HG03342 (cell line): ENCODE data around the gene TIMM9.
"Not testable (repeated sequence)": the region's sequence is repeated elsewhere in the genome, so short reads cannot be mapped to it uniquely, and the experiment has no call there.

Experiments used
- ATAC-seq: cut with Tn5 transposase; IDR thresholded peaks from one replicate; pipeline ENCODE4 v1.9.1; 2021; ENCODE audit warnings: mild to moderate bottlenecking, moderate library complexity; ENCODE audit not compliant: unreplicated experiment

TIMM9 gene

DNA sequence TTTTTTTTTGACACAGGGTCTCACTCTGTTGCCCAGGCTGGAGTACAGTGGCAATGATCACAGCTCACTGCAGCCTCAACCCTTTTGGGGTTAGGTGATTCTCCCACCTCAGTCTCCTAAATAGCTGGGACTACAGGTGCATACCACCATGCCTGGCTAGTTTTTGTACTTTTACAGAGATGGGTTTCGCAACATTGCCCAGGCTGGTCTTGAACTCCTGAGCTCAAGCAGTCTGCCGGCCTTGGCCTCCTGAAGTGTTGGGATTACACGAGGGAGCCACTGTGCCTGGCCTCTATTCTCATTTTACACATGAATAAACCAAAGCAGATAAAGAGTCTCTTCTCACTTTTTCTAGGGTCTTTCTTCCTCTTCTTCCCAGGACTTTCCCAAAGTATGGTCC is 28.4 kb downstream of the TIMM9 start:
- no peak for ATAC-seq

DNA sequence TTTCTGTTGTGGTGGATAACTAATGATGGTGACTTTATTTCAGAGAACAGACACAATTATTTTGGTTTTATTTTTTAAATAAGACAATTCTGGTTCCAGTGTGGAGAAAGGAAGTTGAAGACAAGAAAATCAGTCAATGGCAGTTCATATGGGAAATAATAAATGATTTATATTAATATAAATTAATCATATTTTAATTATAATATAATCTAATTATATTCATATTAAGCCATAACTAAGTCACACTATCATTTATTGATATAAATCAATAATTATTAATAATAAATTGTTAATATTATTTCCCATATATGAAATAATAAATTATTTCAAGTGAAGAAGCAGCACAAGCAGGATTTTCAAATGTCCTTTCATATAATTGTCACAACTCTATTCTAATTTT is 28.8 kb downstream of the TIMM9 start:
- ATAC-seq, result no peak

DNA sequence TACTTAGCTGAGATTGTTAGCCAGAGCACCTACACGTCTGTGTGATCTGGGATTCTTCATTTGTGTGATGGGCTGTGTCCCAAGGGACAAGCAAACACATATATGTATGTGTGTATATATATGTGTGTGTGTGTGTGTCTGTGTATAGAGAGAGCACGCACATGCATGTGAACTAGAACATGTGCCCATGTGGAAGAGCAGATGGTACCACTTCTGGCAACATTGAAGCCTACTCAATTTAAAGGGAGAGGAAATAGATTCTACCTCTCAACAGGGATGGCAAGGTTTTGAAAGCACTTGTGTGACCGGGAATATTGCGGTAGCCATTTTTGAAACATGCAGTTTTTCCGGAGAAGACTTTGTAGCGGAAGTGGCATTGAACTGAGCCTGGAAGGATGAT is 30.2 kb downstream of the TIMM9 start:
- no peak for ATAC-seq

DNA sequence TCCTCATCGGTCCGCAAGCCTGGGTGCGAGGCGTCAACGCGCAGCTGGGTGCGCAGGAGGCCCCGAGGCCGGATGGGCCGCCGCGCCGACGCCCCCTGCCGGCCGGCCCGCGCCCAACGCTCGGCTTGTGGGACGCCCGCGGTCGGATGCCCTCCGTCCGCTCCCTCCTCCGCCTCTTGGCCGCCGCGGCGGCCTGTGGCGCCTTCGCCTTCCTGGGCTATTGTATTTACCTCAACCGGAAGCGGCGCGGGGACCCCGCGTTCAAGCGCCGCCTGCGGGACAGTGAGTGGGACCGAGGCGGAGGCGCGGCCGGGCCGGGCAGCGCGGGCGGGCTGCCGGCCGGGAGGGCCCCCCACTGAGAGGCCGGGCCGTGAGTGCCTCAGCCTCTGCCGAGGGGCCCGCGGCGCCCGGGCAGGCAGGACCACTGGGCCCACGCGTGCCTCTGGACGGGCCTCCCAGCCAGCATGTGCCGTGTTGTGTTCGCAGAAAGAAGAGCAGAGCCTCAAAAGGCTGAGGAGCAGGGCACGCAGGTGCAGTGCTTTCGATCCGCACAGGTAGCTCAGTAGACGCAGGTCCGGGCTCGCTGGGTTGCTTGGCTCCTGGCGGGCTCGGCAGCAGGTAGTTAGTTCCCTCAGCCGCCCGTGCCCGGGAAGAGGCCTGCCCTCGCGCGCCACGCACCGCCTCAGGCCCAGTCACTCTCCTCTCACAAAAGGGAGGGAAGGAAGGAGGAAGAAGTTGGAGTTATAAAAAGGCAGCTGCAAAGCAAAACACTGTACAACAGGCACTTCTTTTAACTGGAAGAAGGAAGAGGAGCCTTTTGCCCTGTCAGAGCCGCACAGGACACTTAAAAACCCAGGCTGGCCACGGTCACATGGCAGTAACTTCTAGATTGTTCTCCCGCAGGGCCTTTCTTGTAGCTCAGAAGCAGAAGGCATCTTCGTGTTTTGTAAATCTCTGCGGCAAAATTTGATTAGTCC is 31.2 kb downstream of the TIMM9 start, which contains the start of gene TOMM20L:
TSS of gene TOMM20L (plus strand) at position 119 of the 977 bp plus-strand sequence. CDS start at position 147, 28 bp downstream.
- peak; percentile 90 for ATAC-seq

DNA sequence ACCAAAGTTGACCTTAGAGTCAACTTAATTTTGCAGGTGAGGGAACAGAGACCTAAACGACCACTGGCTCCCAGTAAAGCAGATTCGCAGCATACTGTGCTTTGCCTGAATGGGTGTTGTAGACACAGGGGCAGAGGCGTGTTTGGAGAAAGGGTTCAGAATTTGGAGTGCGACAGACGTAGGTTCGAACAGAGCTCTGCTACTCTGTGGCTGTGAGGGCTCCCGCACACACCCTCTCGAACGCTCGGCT is 31.8 kb downstream of the TIMM9 start:
- ATAC-seq, result no peak

DNA sequence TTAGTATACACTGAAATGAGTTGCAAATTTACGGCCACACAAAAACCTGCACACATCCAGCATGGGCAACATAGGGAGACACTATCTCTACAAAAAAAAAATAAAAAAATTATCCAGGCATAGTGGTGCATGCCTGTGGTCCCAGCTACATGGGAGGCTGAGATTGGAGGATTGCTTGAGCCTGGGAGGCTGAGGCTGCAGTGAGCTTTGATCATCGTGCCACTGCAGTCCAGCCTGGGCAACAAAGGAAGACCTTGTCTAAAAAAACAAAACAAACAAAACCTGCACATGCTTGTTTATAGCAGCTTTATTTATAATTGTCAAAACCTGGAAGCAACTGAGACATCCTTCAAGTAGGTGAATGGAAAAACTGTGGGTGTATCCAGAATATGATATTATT is 36.5 kb downstream of the TIMM9 start:
- no peak for ATAC-seq

- ATAC-seq, result no peak
Measured at GRCh38 chr14:58376791-58377190, 50.5 kb downstream of the TIMM9 start.

- ATAC-seq, result no peak
Measured at GRCh38 chr14:58368956-58369355, 58.4 kb downstream of the TIMM9 start.

DNA sequence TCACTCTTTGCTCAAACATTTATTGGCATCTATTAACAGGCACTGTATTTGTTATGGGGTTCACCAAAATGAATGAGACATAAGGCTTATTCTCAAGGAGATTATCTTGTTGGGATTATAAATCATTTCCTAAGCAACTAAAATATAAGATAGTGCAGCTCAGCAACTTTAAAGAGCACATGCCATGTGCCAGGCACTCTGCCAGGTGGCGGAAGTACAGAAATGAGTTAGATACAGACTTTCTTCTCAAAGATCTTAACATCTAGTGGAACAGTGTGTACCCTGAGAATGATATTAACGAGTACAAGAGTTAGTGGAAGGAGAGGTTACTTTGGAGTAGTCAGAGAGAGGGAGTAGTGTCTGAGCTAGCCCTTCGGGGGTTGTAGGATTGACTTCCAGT is 60.0 kb downstream of the TIMM9 start:
- ATAC-seq, result no peak

DNA sequence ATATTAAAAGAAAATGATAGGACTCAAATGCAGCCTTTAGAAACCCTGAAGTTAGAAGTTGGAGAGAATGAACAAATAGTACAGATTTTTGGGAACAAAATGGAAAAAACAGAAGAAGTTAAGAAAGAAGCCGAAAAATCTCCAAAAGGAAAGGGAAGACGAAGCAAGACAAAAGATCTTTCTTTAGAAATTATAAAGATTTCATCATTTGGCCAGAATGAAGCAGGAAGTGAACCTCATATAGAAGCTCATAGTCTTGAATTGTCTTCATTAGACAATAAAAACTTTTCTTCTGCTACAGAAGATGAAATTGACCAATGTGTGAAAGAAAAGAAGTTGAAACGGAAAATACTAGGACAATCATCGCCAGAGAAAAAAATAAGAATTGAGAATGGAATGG is 63.0 kb downstream of the TIMM9 start:
- ATAC-seq, result no peak

GRCh38 chr14:58362798-58363412 is 64.4 kb downstream of the TIMM9 start:
- no peak for ATAC-seq

DNA sequence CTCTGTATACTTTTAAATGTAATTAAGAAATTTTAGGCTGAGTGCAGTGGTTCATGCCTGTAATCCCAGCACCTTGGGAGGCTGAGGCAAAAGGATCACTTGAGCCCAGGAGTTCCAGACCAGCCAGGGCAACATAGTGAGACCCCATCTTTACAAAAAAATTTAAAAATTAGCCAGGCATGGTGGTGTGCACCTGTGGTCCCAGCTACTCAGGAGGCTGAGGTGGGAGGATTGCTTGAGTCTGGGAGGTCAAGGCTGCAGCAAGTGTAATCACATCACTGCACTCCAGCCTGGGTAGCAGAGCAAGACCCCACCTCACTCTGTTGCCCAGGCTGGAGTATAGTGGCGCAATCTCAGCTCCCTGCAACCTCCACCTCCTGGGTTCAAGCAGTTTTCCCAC is 65.1 kb downstream of the TIMM9 start:
- not testable (repeated sequence) for ATAC-seq
